ENCODE data around the gene SLCO2A1.

The SLCO2A1 gene

DNA sequence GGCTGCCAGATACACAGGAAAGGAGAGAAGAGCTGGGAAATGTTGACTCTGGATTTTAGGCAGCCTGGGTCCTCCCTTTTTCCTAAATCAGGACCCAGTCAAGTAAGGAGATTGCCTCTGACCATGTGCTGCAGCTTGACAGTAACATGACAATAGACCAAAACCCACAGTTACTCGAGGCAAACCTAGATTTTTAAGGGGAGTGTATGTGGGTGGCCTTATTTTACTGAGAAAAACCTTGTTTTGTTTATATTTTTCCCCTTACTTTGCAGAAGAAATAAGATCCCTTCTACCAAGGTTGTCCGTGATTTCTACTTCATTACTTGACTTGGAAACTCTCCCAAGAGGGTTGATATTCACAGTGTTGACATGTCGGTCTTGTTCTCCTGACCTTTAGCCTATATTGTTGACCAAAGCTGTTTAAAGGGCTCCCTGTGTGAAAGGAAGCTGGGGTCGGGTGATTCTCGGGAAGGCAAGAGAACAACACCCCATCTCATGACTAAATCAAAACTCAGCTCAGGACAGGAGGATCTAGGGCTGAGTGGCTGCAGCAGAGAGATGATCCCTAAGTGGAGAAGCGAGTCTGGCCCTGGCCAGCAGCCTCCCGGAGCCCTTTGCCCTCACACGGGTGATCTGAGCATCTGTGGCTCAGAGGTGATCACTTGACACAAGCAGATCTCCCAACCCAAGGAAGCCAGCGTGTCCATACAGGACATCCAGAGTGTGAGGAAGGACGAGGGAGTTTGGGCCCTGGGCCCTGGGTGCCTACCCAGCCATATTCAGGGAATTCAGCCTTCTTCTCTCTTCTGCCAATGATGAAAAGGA is 31.0 kb upstream of the SLCO2A1 start:
- DNase-seq: no peak

DNA sequence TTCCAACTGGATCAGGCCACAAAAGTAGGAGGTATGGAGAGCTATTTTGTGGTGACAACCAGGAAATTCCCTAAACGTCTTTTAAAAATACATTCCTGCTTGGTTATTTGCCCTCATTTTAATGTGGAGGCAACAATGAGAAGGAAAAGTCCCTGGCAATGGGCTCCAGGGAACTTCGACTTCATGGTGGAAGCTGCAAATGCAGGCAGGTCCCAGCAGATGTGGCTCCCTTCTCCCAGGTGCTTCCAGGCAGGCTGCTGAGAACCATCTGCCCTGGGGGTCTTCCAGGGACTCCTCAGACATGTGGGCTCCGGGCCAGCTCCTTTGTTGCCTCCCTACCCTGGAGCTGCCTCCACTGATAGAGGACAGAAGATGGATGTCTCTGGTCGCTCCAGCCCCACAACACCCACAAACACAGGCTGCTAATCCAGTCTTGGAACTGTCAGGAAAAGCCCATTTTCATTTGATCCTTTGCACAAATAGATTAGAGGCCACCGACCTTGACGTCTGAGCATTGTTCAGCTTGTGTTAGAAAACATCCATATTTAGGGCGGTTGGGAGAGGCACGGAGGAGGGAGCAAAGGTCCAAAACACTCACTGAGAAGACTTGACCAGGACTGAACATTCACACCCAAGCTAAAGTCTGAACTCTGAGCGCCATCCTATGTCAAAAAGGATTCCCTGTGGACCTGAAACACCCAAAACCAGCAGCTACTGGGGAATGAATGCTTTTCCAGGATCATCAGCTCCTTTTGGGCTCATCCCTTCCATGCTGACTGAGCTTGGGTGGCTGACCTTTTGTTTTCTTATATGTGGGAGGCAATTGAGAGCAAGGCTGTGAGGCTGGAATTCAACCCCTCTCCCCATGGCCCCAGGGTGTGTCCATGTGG is 30.2 kb upstream of the SLCO2A1 start:
- no peak for DNase-seq

DNA sequence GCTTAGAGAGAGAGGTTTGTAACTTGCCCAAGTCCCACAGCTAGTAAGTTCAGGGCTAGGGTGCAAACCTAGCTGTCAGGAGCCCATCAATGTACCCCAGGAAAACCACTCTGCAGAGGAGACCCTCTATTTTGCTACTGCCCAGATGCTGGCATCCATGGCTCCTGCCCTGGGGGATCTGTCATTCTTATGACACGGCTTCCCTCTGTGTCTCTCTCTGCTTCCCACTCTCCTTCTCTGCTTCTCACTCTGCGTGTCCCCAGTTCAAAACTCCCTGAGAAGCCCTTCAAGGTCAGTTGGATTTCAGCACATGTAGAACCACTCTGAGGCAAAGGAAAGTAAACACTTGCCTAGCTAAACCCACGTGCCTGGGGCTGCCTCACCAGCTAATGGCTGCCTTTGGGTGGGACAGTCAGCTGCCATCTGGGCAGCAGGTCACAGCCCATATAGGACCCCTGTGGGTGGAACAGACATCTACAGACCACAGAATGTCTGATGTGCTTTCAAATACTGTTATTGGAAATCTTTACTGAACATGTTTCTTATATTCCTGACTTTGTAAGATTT is 29.4 kb upstream of the SLCO2A1 start:
- no peak for DNase-seq

DNA sequence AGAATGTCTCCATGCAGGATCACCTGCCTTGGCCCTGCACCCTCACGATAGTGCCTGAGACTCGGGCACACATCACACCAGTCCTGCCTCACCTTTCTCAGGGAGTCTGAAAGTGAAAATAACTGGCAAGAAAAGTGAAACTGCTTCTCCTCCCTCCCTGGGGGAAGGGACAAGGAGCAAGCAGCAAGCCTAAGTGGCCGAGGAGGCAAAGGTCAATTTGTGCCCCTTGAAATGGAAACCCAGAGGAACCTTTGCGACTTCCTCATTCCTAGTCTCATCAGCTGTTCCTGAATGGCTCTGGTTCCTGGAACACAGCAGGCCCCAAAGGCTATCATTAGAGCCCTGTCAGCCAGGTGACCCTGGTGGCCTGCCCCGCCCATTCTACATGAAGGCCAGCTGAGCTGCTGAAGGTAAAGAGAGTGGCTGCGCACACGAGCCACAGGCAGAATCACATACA is 28.0 kb upstream of the SLCO2A1 start:
- DNase-seq: no peak

DNA sequence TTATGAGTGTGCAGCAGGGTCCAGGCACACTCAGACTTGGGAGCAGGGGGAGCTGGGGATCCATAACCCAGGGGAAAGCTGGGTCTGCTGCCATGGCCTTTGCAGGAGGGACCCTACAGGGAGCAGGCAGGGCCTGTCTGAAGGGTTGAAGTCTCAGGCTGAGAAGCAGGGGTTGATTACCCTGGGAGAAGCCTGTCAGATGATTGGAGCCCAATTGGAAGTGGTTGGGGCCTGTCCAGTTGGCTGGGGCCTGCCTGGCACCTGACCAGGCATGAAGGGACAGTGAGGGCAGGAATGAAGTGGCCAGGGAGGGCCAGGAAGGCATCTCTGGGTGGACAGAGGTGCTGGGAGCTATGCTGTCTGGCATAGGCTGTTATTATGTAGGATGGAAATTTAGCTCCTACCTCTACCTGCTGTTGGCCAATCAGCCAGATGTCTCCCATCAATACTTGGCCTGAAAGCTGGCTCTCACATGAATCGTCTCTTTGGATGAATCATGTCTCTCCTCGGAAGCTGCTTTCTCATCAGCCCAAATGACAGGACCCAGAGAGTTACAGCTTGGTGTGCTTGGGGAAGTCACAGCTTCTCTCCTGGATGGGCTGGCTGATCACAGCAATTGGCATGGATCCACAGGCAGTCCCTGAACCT is 27.4 kb upstream of the SLCO2A1 start:
- DNase-seq: no peak

DNA sequence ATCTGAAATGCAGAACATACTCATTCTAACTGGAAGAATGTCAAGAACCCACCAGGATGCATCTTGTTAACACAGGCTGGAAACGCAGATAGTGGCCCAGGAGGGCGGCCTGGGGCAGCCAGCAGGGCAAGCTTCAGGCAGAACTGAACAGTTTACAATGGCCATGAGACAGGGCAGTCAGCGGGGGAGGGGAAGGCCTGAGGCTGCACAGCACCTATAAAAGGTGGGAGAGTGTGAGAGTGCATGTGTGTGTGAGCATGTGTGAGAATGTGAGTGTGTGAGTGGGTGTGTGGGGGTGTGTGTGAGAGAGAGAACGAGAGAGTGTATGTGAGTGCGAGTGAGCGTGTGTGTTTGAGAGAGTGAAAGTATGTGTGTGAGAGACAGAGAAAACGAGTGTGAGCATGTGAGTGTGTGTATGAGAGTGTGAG is 26.8 kb upstream of the SLCO2A1 start:
- no peak for DNase-seq

DNA sequence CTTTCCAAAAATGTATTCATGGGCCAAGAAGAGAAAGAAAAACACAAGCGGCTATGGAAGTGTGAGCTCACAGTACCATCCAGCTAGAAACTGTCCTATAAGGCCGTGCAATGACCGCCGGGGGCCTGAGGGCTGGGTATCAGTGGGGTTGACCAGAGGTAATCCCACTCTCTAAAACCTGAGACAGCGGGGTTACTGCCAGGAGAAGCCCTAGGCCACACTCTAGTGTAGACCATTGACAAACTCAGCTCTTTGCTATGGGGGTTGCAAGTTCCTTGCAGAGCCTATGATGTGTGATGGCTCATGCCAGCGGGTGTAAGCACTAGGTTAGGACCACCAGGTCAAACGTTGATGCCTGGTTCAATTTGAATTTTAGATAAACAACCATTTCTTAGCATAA is 25.9 kb upstream of the SLCO2A1 start:
- DNase-seq: no peak

DNA sequence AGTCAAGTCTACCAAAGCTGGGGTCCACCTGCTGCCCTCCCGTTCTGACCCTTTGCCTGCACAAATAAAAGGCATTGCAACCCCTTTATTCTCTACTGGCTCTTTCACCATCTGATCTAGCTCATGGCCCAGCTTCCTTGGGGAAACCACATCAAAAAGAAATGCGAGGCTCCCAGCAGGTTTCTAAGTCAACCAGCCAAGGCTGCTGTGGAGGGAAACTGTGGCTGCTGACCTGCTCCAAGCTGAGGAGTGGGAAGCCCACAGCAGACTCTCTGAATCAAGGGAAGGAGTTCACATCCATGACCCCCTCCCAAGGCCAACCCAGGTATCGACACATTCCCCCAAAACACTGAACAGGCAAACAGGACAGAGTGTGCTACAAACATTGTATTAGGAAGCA is 25.2 kb upstream of the SLCO2A1 start:
- no peak for DNase-seq

DNA sequence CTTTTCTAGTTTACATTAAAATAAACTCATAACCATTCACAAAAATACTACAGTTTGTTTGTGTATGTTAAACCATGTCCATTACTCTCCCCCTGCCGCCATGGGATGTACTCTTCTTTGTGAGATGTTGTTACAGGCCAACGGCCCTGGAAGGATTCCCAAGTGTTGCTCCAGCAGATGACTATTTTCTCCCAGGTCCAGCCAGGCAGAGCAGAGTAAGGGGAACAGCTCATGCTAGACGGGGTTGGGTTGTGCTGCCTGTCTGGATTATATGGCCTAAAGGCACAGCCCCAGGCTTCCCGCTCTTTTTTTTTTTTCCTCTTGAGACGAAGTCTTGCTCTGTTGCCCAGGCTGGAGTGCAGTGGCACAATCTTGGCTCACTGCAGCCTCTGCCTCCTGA is 24.5 kb upstream of the SLCO2A1 start:
- no peak for DNase-seq

DNA sequence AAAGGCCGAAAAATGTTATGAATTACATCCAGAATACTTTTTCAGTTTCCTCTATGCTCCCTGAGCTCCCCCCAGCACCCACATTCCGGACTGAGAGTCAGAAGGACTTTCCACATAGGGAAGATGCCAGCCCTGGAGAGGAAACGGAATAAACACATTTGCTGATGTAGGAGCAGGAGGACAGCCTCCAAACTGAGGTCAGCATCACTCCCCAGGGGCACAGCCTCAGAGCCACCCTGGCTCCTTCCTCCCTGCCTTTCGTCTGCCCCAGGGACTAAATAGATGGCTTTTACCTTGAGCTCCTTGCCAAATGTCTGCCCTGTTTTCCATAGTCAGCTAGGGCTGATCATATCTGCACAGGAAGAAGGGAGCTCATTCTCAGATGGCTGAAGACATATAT is 22.6 kb upstream of the SLCO2A1 start:
- no peak for DNase-seq

DNA sequence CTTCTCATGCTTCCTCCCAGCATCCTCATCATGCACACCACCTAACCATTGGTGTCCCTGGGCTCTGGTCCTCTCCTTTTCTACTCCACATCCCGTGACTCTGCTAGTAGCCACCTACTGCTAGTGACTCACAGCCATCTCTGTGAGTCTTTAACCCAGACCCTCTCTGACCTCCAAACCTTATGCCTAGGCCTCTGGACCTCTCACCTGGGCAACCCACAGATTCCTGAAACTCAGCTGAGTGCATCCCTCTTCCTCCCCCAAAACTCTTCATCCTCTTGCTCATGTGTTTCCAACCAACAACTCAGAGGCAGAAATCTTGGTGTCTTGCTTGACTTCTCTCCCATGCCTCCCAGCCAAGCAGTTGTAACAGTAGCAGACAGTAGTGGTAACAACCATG is 20.0 kb upstream of the SLCO2A1 start:
- DNase-seq: no peak

DNA sequence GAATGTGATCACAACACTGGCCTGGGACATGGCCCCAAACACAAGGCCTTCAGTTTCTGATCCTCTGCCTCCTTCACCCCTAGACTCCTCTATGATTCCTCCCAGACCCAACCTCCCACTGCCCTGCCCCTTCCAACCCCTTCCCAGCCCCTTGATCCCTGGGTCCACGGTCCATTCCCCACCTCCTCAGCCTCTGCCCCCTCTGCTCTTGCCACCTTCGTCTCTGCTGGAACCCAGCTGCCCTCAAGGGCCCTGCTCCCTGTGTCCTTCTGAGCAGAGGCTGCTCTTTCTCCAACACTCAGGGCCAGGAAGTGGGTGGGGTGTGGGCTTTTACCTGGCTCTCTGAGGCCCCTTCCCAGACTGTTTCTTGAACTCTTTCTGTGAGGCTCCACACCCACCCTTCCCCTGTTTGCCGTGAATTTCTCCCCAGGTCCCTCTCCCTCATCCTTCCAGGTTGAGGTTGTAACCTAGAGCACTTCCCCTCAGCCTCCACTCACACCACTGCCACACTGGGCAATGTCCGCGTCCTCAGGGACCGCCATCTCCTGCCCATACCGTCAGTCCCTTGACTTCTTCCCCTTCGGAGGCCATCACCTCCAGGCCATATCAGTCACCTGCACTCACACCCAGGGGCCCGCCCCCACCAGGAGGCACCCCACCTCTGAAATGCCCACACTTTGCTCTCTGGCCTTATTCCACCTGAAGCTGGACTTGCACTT is 18.7 kb upstream of the SLCO2A1 start:
- DNase-seq: no peak

DNA sequence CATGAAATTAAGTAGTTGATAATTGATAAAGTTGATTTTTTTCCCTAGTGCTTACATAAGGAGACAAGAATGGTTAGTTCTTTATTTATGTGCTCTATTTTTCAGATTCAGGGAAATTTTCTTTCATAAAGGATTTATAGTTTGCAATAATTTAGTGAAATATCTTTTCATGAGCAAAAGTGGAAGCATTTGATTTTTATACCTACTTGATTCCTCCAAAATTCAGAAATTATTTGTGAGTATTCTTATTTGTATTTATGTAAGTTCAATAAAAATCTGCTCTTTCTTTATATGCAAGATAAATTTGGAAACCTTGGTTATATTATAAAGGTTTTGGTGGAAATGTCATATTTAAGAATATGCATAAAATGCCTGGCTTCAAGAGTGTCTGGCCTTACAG is 14.7 kb upstream of the SLCO2A1 start:
- DNase-seq: no peak

DNA sequence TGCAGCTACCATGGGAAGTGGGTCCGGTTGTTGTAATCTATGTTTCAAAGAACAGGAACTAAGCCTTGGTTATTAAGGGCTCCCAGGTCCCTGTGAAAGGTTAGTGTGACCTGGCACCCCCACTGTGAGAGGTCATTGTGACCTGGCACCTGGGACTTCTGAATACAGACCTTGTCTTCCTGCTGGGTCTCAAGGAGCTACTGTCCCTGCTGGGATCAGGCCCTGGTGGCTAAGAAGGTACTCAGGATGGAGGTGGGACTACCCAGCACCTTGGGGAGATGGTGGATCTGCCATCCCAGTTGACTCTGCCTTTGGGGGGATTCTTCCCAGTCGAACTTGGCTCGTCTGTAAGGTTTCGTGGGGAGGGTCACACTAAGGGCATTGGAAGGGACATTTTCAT is 10.3 kb upstream of the SLCO2A1 start:
- no peak for DNase-seq

DNA sequence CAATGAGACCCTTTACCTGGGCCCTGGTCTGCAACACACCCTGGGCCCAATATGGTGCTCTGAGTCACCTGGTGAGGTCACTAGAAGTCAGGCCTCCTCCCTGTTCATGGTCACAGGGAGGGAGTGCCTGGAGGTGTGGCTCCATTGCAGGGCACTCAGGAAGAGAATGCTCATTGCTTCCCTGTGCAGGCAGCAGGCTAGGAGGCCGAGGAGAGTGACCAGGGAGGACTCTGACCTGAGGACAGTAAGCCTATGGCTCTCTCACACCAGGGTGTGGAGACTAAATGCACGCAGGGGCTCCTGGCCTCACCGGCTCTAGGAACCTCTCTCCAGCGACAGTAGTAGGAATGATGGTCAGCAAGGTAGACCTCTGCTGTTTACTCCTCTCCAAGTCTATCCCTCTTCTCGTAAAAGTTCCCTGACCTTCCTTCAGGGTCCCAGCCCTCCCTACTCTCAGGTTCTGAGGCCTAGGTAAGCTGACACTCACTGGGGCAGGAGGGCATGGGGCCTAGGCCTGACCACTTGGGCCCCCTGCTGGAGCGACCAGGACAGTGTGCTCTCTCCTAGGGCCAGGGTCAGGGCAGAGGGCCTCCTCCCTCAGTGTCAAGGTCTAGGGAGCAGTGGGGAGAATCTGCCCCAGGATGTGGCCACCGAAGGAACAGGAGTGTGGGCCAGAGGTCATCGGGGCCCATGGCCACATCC is 9.6 kb upstream of the SLCO2A1 start:
- DNase-seq: no peak

DNA sequence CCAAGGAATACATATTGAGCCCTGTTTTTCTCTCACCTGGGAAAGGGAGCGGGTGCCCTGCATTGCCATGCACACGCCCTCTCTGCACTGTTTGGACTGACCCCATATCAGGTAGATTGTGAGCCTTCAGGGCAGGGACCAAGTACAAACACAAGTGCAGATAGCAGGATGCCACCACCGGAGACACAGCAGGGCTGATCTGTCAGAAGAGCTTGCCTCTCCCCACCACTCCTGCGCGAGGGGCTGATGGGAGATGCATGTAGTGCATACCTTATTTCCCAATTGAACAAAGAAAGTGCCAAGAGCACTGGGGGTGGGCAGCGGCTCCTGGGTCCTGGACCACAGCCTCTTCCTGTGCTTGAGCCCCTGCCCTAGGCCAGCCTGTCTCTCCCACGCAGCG is 9.0 kb upstream of the SLCO2A1 start:
- DNase-seq: no peak

DNA sequence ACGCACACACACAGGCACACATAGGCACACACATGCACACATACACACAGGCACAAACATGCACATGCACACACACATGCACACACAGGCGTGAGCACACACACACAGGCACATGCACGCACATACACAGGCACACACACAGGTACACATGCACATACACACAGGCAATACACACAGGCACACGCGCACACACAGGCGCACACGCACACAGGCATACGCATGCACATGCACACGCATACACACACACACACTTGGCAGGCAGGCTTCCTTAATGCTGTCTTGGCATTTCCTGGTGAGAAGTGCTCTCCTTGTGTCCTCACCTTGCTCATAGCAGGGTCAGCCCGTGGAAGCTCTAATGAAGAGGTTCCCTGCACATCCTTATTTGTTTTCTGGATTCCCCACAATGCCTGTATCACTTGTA is 8.4 kb upstream of the SLCO2A1 start:
- DNase-seq: no peak

DNA sequence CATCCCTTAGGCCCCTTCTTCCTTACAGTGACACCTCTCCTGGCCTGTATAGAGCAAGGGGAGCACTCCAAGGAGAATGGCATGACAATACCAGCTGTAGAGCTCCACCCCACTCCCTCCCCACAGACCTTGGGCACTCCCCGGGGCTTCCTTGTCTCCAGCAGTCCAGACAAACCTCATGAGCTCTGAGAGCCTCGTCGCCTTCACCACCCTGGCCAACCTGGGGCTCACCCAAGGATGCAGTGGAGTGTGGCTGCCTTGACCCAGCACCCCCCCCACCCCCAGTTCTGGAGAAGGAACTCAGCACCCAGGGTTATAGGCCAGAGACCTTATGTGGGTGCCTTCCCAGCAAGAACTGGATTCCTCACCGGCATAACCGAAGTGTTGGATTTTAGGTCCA is 7.4 kb upstream of the SLCO2A1 start:
- DNase-seq: no peak

DNA sequence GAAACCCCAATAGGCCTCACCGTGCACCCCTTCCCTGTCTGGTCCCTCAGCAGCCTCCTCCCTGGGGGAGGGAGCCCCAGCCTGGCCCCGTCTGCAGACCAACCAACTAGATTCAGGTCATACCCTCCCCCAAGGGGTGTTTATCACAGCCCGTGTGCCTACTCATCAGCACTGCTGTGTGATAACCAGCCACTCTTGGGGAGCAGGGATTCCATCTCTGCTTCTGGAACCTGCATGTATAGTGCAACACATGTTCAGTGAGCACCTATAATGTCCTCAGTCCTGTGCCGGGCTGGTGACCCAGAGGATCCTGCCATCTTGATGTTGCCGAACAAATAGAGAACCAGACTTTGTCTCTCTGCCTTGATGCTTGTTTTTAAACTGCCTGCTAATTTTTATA is 6.6 kb upstream of the SLCO2A1 start:
- no peak for DNase-seq

DNA sequence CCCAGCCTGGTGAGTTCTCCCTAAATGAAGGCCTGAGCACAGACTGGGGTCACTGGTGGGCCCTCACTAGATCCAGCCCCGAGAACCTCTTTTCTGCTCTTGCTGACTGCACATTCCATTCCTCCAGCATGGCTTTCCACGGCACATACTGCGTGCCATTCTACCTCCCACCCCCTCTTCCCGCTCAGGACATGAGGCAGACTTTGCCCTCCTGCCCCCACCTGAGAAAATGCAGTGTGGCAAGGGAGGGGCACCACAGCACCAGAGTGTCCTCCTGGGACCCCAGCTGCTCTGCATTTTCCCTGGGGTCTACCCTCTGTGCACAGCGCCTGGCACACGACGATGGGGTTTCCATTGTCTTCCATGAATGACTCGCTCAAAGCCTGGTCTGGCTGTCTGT is 6.1 kb upstream of the SLCO2A1 start:
- no peak for DNase-seq

DNA sequence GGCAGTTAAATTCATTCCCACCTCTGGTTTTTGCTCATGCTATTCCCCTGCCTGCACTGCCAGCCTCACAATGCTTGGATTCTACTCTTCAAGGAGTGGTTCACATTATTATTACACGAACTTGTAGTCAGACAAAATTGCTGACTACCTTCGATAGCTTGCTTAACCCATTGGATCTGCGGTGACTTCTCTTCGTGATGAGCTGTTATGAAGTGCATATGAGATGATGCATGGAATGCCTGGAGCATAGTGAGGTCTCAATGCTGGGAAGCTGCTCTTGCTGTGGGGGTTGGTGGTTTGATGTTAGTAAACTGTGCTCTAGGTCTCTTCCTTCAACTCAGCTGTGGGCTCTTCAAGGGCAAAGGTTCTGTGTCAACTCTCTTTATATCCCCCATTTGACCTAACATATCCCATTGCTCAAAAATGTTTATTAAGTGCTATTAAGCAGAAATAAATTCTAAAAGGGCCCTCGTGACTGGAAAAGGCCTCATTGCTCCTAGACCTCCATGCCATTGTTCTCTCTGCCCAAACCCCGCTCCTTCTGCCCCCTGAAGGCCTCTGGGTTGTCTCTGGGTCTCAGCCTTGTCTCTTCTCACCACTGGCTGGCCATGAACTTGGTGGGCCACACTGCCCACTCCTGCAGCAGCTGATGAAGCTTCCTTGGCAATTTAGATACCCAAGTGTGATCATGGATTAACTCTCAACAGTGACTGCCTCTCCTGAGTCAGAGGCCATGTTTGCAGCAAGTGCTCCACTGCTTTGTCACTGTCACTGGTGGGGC is 4.5 kb upstream of the SLCO2A1 start:
- DNase-seq: no peak
